ENCODE results near the gene SMC6.

- TF ChIP-seq CTCF (IDR thresholded peaks at IDR 0.05) (no peak), POLR2A (IDR thresholded peaks at IDR 0.05) (no peak)
These were observed 26.9 kb upstream of the SMC6 start for GRCh38 chr2:17780546-17780945.

Measured in thyroid gland (tissue), 4 donors.